Measurements from ENCODE around the gene DGKI. TPM values are rescaled to one million over a fixed set of nuclear protein-coding genes. Genes with fewer than 3 reads are reported as not detected.

DGKI gene
- total RNA-seq, 1 donor from 2014 or later, result 1.3 TPM

GRCh38 chr7:137670222-137671064 lies 176.3 kb downstream of the DGKI start:
- Histone ChIP-seq H3K4me3 (no peak overlapping the region), H3K27me3 (ENCODE audit: low read depth) (no peaks in the 10 kb centered on the region), H3K4me1 (peaks cover 17% of the 10 kb centered on the region), H3K9me3 (replicated peaks) (no peaks in the 10 kb centered on the region), H3K36me3 (no peaks in the 10 kb centered on the region), H3K27ac (replicated peaks) (no peak overlapping the region)
- TF ChIP-seq CTCF (IDR thresholded peaks at IDR 0.05; ENCODE audit: borderline replicate concordance), result no peak
- no peak for DNase-seq
- intact Hi-C loops (cut with micrococcal nuclease), result no loop called here

GRCh38 chr7:137669706-137670105 lies 177.1 kb downstream of the DGKI start:
- Histone ChIP-seq H3K4me1 (peaks cover 17% of the 10 kb centered on the region), H3K27me3 (ENCODE audit: low read depth) (no peaks in the 10 kb centered on the region), H3K27ac (replicated peaks) (no peak overlapping the region), H3K9me3 (replicated peaks) (no peaks in the 10 kb centered on the region), H3K4me3 (no peak overlapping the region), H3K36me3 (no peaks in the 10 kb centered on the region)
- DNase-seq, result no peak
- TF ChIP-seq CTCF (IDR thresholded peaks at IDR 0.05; ENCODE audit: borderline replicate concordance), result no peak
- intact Hi-C loops (cut with micrococcal nuclease), result no loop called here

- Histone ChIP-seq H3K4me3 (no peak overlapping the region), H3K27ac (replicated peaks) (no peak overlapping the region), H3K4me1 (peaks cover 17% of the 10 kb centered on the region), H3K9me3 (replicated peaks) (no peaks in the 10 kb centered on the region), H3K36me3 (no peaks in the 10 kb centered on the region), H3K27me3 (ENCODE audit: low read depth) (no peaks in the 10 kb centered on the region)
- no peak for TF ChIP-seq CTCF (IDR thresholded peaks at IDR 0.05; ENCODE audit: borderline replicate concordance)
- DNase-seq, result no peak
- intact Hi-C loops (cut with micrococcal nuclease), result no loop called here
Measured at GRCh38 chr7:137668404-137668803, 178.4 kb downstream of the DGKI start.

- Histone ChIP-seq H3K9me3 (replicated peaks) (no peaks in the 10 kb centered on the region), H3K27ac (replicated peaks) (no peak overlapping the region), H3K4me3 (no peak overlapping the region), H3K27me3 (ENCODE audit: low read depth) (no peaks in the 10 kb centered on the region), H3K4me1 (peaks cover 17% of the 10 kb centered on the region), H3K36me3 (no peaks in the 10 kb centered on the region)
- intact Hi-C loops (cut with micrococcal nuclease), result no loop called here
- no peak for TF ChIP-seq CTCF (IDR thresholded peaks at IDR 0.05; ENCODE audit: borderline replicate concordance)
- no peak for DNase-seq
Measured at GRCh38 chr7:137667633-137668387, 179.0 kb downstream of the DGKI start.

- H3K27ac ChIP-seq (replicated peaks), result no peak overlapping the region
- H3K36me3 ChIP-seq, result no peaks in the 10 kb centered on the region
- TF ChIP-seq CTCF (IDR thresholded peaks at IDR 0.05; ENCODE audit: borderline replicate concordance), result no peak
- H3K4me1 ChIP-seq, result peaks cover 10% of the 10 kb centered on the region
- no peaks in the 10 kb centered on the region for H3K27me3 ChIP-seq (ENCODE audit: low read depth)
- intact Hi-C loops (cut with micrococcal nuclease), result no loop called here
- H3K4me3 ChIP-seq, result no peak overlapping the region
- DNase-seq, result no peak
- H3K9me3 ChIP-seq (replicated peaks), result no peaks in the 10 kb centered on the region
Measured at GRCh38 chr7:137664846-137665245, 181.9 kb downstream of the DGKI start.

Measured in left ventricle myocardium inferior (tissue), 1 donor.